GM11168 (cell line): Measurements from ENCODE around the gene INTS6.

ENCODE experiments used
- in situ Hi-C: fragments of 300-500 bp; cut with MboI; formaldehyde crosslinking; loops from one replicate; pipeline ENCODE4 v1.12.0; 2022; ENCODE audit warnings: low sequenced_read_pairs; ENCODE audit not compliant: unreplicated experiment

INTS6 gene

GRCh38 chr13:51325837-51326236 is 127.0 kb downstream of the INTS6 start:
- in situ Hi-C loops: no loop called here

- in situ Hi-C loops: no loop called here
These were observed 128.0 kb downstream of the INTS6 start for GRCh38 chr13:51324714-51325420.

GRCh38 chr13:51323824-51324511 is 128.9 kb downstream of the INTS6 start:
- in situ Hi-C loops: no loop called here

- in situ Hi-C loops: no loop called here
These were observed 130.0 kb downstream of the INTS6 start for GRCh38 chr13:51322826-51323225.

GRCh38 chr13:51321836-51322235 is 131.0 kb downstream of the INTS6 start:
- in situ Hi-C loops: no loop called here

GRCh38 chr13:51318876-51319275 is 134.0 kb downstream of the INTS6 start:
- in situ Hi-C loops: no loop called here

- in situ Hi-C loops: no loop called here
These were observed 134.8 kb downstream of the INTS6 start for GRCh38 chr13:51318015-51318414.

- in situ Hi-C loops: no loop called here
These were observed 135.6 kb downstream of the INTS6 start for GRCh38 chr13:51317262-51317661.

- in situ Hi-C loops: no loop called here
These were observed 139.2 kb downstream of the INTS6 start for GRCh38 chr13:51313619-51314018.

GRCh38 chr13:51311957-51312520 is 140.8 kb downstream of the INTS6 start:
- in situ Hi-C loops: no loop called here
